AG04449 (cell line): ENCODE data around the gene PBXIP1.
A peak's percentile ranks its signal among the peaks of the same experiment; 100 is the strongest.

ENCODE experiments used
- CTCF ChIA-PET: fragments of 350-600 bp; formaldehyde crosslinking; extraction: SDS; loops from one replicate; lab custom pipeline; 2021; ENCODE audit warnings: antibody characterized with exemption; lab: Yijun Ruan, JAX
- POLR2A ChIA-PET: fragments of 400-600, 350-600 bp; formaldehyde crosslinking; extraction: SDS; loops from one replicate; lab custom pipeline; 2020; ENCODE audit warnings: antibody characterized with exemption, inconsistent platforms; lab: Yijun Ruan, JAX
- DNase-seq: peaks from one replicate; pipeline ENCODE4 v3.0.0-alpha.2; 2010; ENCODE audit warnings: low read depth, low spot score
- H3K4me3 ChIP-seq: 2 replicates; pipeline ENCODE4 v1.5.1; 2011; ENCODE audit warnings: low read depth, mild to moderate bottlenecking, control low read depth, low read length
- TF ChIP-seq, protein P1 (sequence below): IDR thresholded peaks from one replicate; pipeline ENCODE4 v1.5.1; 2011; ENCODE audit warnings: mild to moderate bottlenecking, moderate library complexity, low read length, control low read depth, inconsistent platforms; ENCODE audit not compliant: insufficient read depth; ENCODE audit errors: missing control alignments

The PBXIP1 gene

DNA sequence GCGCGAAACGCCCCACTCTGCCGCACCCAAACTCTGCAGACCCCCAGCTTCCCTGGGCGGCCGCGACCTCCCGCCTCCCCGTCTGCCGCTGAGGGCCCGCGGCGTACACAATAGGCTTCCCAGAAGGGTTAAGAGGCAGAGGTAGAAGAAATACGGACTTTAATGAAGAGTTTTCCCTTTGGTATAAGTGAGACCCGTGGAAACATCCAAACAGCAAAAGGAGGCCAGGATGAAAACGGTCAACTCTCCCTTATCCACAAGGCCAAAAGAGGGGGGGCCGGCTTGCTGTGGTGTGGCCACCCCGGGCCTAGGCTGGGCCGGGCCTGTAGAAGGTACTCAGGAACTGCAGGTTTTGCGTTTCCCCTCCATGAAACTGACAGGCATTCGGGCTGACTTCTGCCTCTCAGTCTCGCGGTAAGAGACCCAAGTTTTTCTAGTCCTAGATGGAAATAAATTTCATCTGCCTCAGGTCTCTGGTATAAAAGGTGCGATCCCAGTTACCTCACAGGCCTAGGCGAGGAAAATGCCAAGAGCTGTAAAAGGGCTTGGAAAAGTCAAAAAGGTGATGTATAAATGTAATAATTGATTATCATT, 6.4 kb upstream of the PBXIP1 start:
- no peak for DNase-seq
- H3K4me3 ChIP-seq = peak overlapping the region; percentile 74
- POLR2A ChIA-PET = interaction anchor here (1.1 to 3.9 kb wide), 6 partner anchors 10 to 123 kb away, joined by 3 to 74 read pairs (median 4); partner anchors contain the start of gene SHC1
- CTCF ChIA-PET = interaction anchor here (0.7 to 5.0 kb wide), 12 partner anchors 9 to 167 kb away, joined by 3 to 62 read pairs (median 5); partner anchors contain the start of genes CKS1B, LENEP and SHC1
- TF ChIP-seq, protein P1, sequence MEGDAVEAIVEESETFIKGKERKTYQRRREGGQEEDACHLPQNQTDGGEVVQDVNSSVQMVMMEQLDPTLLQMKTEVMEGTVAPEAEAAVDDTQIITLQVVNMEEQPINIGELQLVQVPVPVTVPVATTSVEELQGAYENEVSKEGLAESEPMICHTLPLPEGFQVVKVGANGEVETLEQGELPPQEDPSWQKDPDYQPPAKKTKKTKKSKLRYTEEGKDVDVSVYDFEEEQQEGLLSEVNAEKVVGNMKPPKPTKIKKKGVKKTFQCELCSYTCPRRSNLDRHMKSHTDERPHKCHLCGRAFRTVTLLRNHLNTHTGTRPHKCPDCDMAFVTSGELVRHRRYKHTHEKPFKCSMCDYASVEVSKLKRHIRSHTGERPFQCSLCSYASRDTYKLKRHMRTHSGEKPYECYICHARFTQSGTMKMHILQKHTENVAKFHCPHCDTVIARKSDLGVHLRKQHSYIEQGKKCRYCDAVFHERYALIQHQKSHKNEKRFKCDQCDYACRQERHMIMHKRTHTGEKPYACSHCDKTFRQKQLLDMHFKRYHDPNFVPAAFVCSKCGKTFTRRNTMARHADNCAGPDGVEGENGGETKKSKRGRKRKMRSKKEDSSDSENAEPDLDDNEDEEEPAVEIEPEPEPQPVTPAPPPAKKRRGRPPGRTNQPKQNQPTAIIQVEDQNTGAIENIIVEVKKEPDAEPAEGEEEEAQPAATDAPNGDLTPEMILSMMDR = no peak

DNA sequence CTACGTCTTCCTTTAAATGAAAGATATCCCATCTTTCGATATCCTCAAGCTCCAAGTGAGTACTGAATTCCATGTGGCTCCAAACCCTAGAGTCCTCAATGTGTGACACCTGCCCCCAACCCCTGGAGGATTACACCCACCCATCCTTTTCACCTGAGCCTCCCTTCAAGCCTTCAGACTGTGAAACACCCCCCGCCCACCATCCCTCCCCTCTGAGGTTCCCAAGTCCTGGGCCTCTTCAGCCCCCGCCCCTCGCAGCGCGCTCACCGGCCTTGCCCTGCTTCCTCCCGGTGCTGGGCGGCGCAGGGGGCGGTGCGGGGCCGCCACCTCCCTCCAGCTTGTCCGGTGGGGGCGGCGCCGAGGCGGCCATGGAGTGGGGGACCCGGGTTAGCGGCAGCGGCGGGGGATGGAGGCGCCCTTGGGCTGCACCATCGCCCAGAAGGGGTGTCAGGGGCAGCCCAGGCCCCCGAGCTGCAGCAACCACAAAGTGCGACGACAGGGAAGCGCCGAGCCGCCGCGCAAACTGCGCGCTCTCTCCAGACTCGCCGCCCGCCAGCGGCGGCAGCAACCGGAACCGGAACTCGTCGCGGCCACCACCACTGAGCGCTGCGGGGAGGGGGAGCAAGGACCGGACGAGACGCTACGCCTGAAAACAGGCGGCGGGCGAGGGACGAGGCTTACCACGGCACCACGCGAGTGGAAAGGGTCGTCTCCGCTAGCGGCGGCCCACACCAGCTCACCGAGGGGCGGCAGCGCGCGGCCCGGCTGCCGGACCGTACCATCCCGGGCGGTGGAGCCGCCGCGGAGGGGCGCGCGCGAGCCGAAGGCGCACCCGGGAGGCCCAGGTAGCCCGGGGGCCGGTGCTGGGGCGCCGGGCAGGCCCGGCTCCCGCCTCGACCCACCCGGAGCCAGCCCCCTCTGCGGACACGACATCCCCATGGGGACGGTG, 5.6 kb upstream of the PBXIP1 start, which contains the start of gene PYGO2:
Gene PYGO2, minus strand, starts transcription at position 576 of the 949 bp plus-strand sequence. Its CDS starts 206 bp downstream, at position 370.
- no peak for DNase-seq
- H3K4me3 ChIP-seq = peak within 1 kb of the TSS; percentile 74
- TF ChIP-seq, protein P1 = peak; percentile 38
- ChIA-PET POLR2A (interaction anchor here (0.9 to 3.9 kb wide), 8 partner anchors 10 to 403 kb away, joined by 3 to 74 read pairs (median 4); partner anchors contain the start of gene SHC1), CTCF (interaction anchor here (0.6 to 5.0 kb wide), 22 partner anchors 9 to 402 kb away, joined by 3 to 62 read pairs (median 3); partner anchors contain the start of genes CKS1B, LENEP, SHC1 and ZBTB7B)

DNA sequence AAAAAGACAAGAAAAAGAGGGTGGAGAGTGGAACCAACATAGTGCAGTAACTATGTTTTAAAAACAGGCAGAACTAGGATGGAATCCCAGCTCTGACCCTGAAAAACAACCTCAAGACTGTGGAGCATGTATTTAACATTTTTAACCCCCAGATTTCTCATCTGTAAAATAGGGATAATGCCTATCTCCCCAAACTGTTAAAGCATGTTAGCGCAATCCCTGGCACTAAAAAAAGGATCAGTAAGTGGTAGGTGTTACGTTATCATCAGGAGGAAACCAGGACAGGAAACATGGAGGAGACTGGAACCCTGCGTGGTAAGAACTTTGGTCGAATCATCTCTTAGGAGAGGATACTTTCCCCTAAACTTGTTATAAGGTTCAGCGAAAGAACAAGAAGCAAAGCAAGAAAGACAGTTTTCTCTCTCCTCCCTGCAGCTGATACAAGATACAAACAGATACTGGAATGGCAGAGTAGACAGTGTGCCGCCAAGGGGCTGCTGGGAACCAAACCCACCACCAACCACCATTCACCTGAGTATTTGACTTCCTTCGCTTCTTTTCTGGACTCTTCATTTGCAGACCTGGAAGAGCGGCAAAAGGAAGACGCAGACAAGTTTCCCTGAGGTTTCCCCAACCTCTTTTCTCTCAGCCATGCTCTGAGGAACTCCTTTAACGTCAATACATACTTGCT, 4.7 kb upstream of the PBXIP1 start:
- peak overlapping the region; percentile 74 for H3K4me3 ChIP-seq
- ChIA-PET CTCF (interaction anchor here (0.7 to 5.0 kb wide), 15 partner anchors 11 to 401 kb away, joined by 3 to 62 read pairs (median 4); partner anchors contain the start of genes CKS1B, LENEP, SHC1 and ZBTB7B), POLR2A (interaction anchor here (0.7 to 3.9 kb wide), 7 partner anchors 11 to 402 kb away, joined by 3 to 74 read pairs (median 5); partner anchors contain the start of genes FLAD1 and SHC1)
- DNase-seq = no peak
- TF ChIP-seq, protein P1 = no peak

DNA sequence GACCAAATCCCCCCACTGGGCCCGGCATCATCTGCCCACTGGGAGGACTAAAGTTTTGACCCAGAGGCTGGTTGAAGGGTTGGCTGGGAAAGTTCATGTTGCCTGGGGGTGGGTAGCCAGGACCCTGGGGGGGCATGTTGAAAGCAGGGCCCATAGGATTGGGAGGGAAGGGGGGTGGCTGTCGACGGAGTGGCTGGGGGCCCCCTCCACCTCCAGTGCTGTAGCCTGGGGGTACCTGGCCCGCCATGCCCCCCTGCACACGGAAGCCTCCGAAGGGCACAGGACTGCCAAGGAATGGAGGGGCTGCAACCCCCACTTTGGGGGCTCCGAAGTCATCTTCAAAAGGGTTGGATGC, 3.5 kb upstream of the PBXIP1 start:
- no peak for DNase-seq
- ChIA-PET CTCF (interaction anchor here (0.8 to 5.0 kb wide), 3 partner anchors 37 to 84 kb away, joined by 3 to 62 read pairs (median 4); partner anchors contain the start of gene LENEP), POLR2A (interaction anchor here (0.6 kb wide), 1 partner anchor 1016 kb away, joined by 3 read pairs; no protein-coding TSS in a partner anchor)
- TF ChIP-seq, protein P1 = no peak
- H3K4me3 ChIP-seq = no peak overlapping the region

DNA sequence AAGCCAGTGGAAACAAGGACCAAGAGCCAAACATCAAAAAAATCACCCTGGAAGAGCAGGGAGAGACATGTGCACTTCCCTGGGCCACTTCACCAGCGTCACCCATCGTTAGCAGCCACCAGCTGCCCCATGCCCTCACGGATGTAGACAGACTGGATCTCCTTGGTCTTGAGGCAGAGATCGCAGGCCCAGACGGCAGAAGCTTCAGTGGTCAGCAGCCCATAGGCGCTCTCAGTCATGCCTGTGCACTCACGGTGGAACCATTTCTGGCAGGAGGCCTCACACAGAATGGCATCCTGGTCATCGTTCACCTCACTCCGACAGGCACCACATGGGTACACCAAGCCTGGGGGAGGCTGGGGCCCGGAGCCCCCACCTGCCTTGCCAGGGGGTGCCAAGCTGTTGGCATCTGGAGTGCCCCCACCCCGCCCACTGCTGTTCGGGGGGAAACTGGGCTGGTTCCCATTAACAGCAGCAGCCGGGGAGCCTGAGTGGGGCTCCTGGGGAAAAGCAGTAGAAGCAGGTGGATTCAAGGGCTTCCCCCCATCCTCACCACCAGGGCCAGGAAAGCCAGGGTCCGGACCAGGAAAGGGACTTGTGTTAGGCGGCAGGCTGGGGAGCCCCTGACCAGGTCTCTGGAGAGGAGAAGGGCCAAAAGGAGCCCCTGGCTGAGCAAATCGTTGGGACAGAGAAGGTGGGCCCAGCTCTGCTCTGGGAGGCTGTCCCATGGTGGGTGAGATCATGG, 3.0 kb upstream of the PBXIP1 start:
- ChIA-PET POLR2A (interaction anchor here (0.5 to 0.8 kb wide), 2 partner anchors 15 to 25 kb away, joined by 3 to 4 read pairs; no protein-coding TSS in a partner anchor), CTCF (interaction anchor here (0.6 to 5.5 kb wide), 4 partner anchors 18 to 101 kb away, joined by 4 to 62 read pairs (median 18); partner anchors contain the start of gene LENEP)
- no peak for DNase-seq

More for the DNA sequence above, 3.0 kb upstream of the PBXIP1 start:
- TF ChIP-seq, protein P1 = no peak
- H3K4me3 ChIP-seq = no peak overlapping the region
